Measurements from ENCODE around the gene CCM2L.

Gene CCM2L

GRCh38 chr20:32019563-32020463 lies 9.6 kb downstream of the CCM2L start:
- no peak for TF ChIP-seq CTCF (IDR thresholded peaks at IDR 0.05)

- no peak for TF ChIP-seq CTCF (IDR thresholded peaks at IDR 0.05)
These were observed 10.9 kb downstream of the CCM2L start for GRCh38 chr20:32021091-32021490.

- no peak for TF ChIP-seq CTCF (IDR thresholded peaks at IDR 0.05)
These were observed 14.6 kb downstream of the CCM2L start for GRCh38 chr20:32024683-32025295.

- no peak for TF ChIP-seq CTCF (IDR thresholded peaks at IDR 0.05)
These were observed 17.4 kb downstream of the CCM2L start for GRCh38 chr20:32027643-32028042.

GRCh38 chr20:32028647-32029372 lies 18.6 kb downstream of the CCM2L start:
- TF ChIP-seq CTCF (IDR thresholded peaks at IDR 0.05) = no peak

- no peak for TF ChIP-seq CTCF (IDR thresholded peaks at IDR 0.05)
These were observed 19.3 kb downstream of the CCM2L start for GRCh38 chr20:32029561-32029960.
